Stimulated activated CD4-positive, alpha-beta T cell treated with anti-CD3 and anti-CD28 coated beads, Interleukin-12 subunit alpha, Interleukin-12 subunit beta, amount 100 ng/mL, for 24 hours (primary cell): ENCODE data around the gene TP73.

Source experiments
- DNase-seq, 2 experiments: peaks; one replicate each; pipeline ENCODE4 v3.0.0-alpha.2; 2020; ENCODE audit warnings: low read depth in 2 of 2

Gene TP73

GRCh38 chr1:3707298-3707938 lies 55.1 kb downstream of the TP73 start:
- DNase-seq, result no peak

- no peak for DNase-seq
Measured at GRCh38 chr1:3707939-3708328, 55.6 kb downstream of the TP73 start.

GRCh38 chr1:3708791-3709190 lies 56.5 kb downstream of the TP73 start:
- DNase-seq, result no peak

GRCh38 chr1:3710251-3710650 lies 57.9 kb downstream of the TP73 start:
- DNase-seq, result no peak

GRCh38 chr1:3711381-3711779 lies 59.1 kb downstream of the TP73 start:
- no peak for DNase-seq

- no peak for DNase-seq
Measured at GRCh38 chr1:3711780-3712451, 59.6 kb downstream of the TP73 start.

- no peak for DNase-seq
Measured at GRCh38 chr1:3712573-3713535, 60.5 kb downstream of the TP73 start.

DNA sequence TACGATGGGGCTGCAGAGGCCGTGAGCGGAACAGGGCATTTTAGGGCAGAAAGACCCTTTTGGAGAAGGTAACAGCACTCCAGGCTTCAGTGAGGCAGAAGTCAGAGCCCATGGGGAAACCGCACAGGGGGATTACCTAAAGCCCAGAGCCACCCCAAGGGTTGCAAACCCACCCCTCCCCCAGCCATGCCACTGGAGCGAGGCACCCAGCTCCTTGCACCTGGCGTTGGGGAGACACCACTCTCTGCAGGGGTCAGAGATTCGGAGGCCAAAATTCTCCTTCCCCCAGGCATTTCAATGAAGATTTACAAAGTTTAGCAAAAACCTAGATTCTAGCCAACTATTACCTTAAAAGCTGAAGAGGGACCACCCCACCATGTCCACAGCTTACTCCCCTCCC lies 61.5 kb downstream of the TP73 start:
- no peak for DNase-seq

GRCh38 chr1:3714284-3714741 lies 62.0 kb downstream of the TP73 start:
- DNase-seq, result no peak

GRCh38 chr1:3714814-3715213 lies 62.5 kb downstream of the TP73 start:
- DNase-seq, result no peak

GRCh38 chr1:3716351-3716750 lies 64.0 kb downstream of the TP73 start:
- DNase-seq, result no peak

- no peak for DNase-seq
Measured at GRCh38 chr1:3717041-3717714, 64.9 kb downstream of the TP73 start.

- no peak for DNase-seq
Measured at GRCh38 chr1:3717715-3718601, 65.6 kb downstream of the TP73 start.

DNA sequence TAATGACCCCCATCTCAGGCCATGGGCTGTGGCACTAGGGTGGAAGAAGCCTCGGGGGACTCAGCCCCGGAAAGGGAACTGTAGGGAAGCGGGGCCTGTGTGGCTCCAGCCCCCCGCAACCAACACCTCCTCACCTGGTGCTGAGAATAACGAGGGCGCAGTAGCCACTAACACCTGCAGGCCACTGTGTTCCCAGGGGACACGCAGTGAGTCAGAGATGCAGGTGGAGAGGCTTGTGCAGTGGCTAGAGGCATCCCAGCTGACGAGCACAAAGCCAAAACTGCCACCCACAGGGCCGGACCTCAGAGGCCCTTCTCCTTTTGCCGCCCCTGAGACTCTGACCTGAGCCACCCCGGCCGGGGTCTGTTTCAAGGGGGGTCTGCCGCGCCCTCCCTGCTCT lies 66.4 kb downstream of the TP73 start:
- no peak for DNase-seq

GRCh38 chr1:3721955-3722465 lies 69.7 kb downstream of the TP73 start:
- no peak for DNase-seq

GRCh38 chr1:3722846-3723245 lies 70.5 kb downstream of the TP73 start:
- no peak for DNase-seq

DNA sequence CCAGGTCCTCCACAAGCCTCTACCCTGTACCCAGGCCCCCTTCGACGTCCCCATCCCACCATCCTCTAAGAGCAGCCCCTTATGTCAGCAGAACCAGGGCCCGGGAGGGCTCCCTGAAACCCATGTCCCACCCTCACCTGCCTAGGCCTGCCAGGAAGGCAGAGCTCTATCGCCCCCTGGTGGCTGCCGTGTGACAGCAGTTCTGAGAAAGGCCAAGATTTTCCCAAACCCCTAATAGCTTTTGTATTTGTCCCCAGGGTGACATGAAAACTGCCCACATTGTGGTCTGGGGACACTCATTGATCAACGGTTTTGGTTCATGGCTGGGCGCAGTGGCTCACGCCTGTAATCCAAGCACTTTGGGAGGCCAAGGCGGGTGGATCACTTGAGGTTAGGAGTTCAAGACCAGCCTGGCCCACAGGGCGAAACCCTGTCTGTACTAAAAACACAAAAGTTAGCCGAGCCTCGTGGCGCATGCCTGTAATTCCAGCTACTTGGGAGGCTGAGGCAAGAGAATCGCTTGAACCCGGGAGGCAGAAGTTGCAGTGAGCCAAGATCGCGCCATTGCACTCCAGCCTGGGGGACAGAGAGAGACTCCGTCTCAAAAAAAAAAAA lies 72.2 kb downstream of the TP73 start:
- DNase-seq, result peak; percentile 43 to 75

GRCh38 chr1:3725366-3725765 lies 73.0 kb downstream of the TP73 start:
- DNase-seq, result no peak

GRCh38 chr1:3727042-3727824 lies 74.9 kb downstream of the TP73 start:
- DNase-seq, result no peak
